ENCODE data around the gene ROM1.
"Not testable (repeated sequence)": the region's sequence is repeated elsewhere in the genome, so short reads cannot be mapped to it uniquely, and the experiment has no call there.

ROM1 gene

DNA sequence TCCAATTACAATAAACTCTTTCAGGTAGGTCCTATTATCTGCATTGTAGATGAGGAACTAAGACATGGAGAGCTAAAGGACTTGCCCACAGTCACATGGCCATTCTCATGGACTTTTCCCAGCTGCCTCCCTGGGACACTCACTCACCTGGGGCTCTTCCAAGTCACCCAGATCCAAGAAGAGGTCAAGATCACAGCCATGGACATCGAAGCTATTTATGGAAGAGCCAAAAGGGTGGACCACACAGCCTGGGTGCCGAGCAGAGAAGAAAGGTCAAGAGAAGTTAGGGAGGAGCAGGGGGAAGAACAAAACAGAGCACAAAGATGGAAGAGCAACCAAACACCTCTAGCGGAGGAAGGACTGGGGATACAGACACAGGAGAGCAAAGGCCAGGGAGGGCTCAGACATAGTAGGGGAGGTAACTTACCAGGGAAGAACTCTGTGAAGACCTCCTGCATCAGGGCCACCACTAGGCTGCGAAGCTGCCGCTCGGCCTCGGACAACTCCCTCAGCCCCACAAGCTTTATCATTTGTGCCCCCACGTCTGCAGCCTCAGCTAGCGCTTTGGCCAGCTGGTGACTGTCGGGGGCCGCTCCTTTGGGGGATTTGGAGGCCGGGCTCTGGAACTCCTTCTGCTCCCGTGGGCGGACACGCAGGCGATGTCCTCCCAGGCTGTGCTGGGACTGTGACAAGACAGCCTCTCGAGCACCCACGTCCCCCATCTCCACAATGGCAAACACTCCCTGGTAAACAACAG, 31.9 kb upstream of the ROM1 start:
- no peak overlapping the region for H3K9ac ChIP-seq (ENCODE audit: low read length)
- no peak overlapping the region for H3K4me2 ChIP-seq (ENCODE audit: low read length)
- peaks cover 12% of the 10 kb centered on the region; the same call in 1 of the 2 replicates for H3K79me2 ChIP-seq (ENCODE audit: low read length)
- no peak overlapping the region for H2AFZ ChIP-seq (ENCODE audit: low read depth, low read length)
- no peak overlapping the region for H3K4me3 ChIP-seq (ENCODE audit: low read length)
- H3K27ac ChIP-seq (ENCODE audit: low read length) = no peak overlapping the region
- TF ChIP-seq, protein P1, sequence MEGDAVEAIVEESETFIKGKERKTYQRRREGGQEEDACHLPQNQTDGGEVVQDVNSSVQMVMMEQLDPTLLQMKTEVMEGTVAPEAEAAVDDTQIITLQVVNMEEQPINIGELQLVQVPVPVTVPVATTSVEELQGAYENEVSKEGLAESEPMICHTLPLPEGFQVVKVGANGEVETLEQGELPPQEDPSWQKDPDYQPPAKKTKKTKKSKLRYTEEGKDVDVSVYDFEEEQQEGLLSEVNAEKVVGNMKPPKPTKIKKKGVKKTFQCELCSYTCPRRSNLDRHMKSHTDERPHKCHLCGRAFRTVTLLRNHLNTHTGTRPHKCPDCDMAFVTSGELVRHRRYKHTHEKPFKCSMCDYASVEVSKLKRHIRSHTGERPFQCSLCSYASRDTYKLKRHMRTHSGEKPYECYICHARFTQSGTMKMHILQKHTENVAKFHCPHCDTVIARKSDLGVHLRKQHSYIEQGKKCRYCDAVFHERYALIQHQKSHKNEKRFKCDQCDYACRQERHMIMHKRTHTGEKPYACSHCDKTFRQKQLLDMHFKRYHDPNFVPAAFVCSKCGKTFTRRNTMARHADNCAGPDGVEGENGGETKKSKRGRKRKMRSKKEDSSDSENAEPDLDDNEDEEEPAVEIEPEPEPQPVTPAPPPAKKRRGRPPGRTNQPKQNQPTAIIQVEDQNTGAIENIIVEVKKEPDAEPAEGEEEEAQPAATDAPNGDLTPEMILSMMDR (IDR thresholded peaks at IDR 0.05; ENCODE audit: low read depth, low read length) = no peak
- TF ChIP-seq EZH2phosphoT487 (IDR thresholded peaks at IDR 0.05; ENCODE audit: low read depth) = no peak
- H4K20me1 ChIP-seq (ENCODE audit: insufficient read depth, low read length) = no peaks in the 10 kb centered on the region
- H3K27me3 ChIP-seq (ENCODE audit: low read depth, low read length) = no peaks in the 10 kb centered on the region
- H3K36me3 ChIP-seq (replicated peaks; ENCODE audit: low read depth, low read length) = peaks cover 55% of the 10 kb centered on the region
- no peaks in the 10 kb centered on the region for H3K4me1 ChIP-seq (ENCODE audit: low read length)
- no peaks in the 10 kb centered on the region for H3K9me3 ChIP-seq (ENCODE audit: insufficient read depth, low read length)

DNA sequence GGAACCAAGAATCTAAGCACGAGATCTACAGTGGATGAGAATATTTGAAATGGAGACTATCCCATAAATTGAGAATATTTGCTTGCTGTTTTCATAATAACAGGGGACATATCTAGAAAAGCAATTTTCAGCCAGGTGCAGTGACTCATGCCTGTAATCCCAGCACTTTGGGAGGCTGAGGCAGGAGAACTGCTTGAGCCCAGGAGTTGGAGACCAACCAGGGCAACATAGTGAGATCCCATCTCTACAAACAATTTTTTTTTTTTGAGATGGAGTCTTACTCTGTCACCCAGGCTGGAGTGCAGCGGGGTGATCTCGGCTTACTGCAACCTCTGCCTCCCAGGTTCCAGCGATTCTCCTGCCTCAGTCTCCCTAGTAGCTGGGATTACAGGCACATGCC, 31.3 kb upstream of the ROM1 start:
- not testable (repeated sequence) for H3K27ac ChIP-seq (ENCODE audit: low read length); H2AFZ ChIP-seq (ENCODE audit: low read depth, low read length); H3K9ac ChIP-seq (ENCODE audit: low read length); H4K20me1 ChIP-seq (ENCODE audit: insufficient read depth, low read length); H3K9me3 ChIP-seq (ENCODE audit: insufficient read depth, low read length); H3K4me1 ChIP-seq (ENCODE audit: low read length); H3K4me3 ChIP-seq (ENCODE audit: low read length); H3K27me3 ChIP-seq (ENCODE audit: low read depth, low read length); H3K4me2 ChIP-seq (ENCODE audit: low read length)
- Histone ChIP-seq H3K79me2 (ENCODE audit: low read length) (peaks cover 12% of the 10 kb centered on the region; the same call in 1 of the 2 replicates), H3K36me3 (replicated peaks; ENCODE audit: low read depth, low read length) (peaks cover 52% of the 10 kb centered on the region)

DNA sequence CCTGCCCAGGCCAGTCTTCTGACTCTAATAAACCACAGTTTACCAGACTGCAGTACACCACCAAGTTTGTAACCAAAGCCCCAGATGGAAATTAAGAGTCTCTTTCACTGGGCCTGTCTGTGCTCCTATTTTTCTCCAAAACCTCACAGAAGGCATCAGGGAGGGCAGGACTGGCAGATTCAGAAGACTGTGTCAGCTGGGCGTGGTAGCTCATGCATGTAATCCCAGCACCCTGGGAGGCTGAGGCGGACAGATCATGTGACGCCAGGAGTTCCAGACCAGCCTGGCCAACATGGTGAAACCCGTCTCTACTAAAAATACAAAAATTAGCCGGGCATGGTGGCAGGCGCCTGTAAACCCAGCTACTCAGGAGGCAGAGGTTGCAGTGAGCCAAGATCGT, 27.7 kb upstream of the ROM1 start:
- not testable (repeated sequence) for H3K4me1 ChIP-seq (ENCODE audit: low read length); H3K27me3 ChIP-seq (ENCODE audit: low read depth, low read length); H3K9ac ChIP-seq (ENCODE audit: low read length); H3K9me3 ChIP-seq (ENCODE audit: insufficient read depth, low read length); H2AFZ ChIP-seq (ENCODE audit: low read depth, low read length); H3K4me2 ChIP-seq (ENCODE audit: low read length); H4K20me1 ChIP-seq (ENCODE audit: insufficient read depth, low read length); H3K27ac ChIP-seq (ENCODE audit: low read length); H3K4me3 ChIP-seq (ENCODE audit: low read length)
- Histone ChIP-seq H3K36me3 (replicated peaks; ENCODE audit: low read depth, low read length) (peaks cover 44% of the 10 kb centered on the region), H3K79me2 (ENCODE audit: low read length) (peaks cover 33% of the 10 kb centered on the region)

DNA sequence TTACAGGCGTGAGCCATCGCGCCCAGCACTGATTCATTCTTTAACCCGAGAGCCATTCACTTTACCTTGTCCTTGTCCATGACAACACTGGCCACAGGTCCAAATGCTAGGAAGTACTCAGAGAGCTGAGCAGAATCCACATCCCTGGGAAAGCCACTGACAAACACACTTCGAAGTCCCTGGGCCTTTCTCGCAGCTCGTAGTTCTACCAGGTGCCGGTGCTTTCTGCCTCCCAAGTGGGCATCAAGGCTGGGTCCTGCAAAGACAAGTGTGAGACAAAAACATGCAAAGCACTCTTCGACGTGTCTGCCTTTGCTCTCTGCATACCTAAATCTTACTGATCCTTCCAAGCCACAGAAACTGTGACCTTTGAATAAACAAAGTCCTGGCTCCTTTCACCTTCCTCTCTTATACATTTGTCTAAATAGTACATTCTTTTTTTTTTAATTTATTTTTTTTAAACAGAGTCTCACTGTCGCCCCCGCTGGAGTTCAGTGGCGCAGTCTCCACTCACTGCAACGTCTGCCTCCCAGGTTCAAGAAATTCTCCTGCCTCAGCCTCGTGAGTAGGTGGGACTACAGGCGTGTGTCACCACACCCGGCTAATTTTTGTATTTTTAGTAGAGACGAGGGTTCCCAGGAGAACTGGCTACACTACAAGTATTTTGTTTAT, 24.0 kb upstream of the ROM1 start:
- TF ChIP-seq, protein P1 (IDR thresholded peaks at IDR 0.05; ENCODE audit: low read depth, low read length) = peak; percentile 34; the same call in 1 of the 2 replicates
- TF ChIP-seq EZH2phosphoT487 (IDR thresholded peaks at IDR 0.05; ENCODE audit: low read depth) = no peak
- no peak overlapping the region for H3K27ac ChIP-seq (ENCODE audit: low read length)
- no peak overlapping the region for H2AFZ ChIP-seq (ENCODE audit: low read depth, low read length)
- peaks cover 23% of the 10 kb centered on the region for H3K4me1 ChIP-seq (ENCODE audit: low read length)
- H3K36me3 ChIP-seq (replicated peaks; ENCODE audit: low read depth, low read length) = peaks cover 31% of the 10 kb centered on the region
- peaks cover 43% of the 10 kb centered on the region for H3K79me2 ChIP-seq (ENCODE audit: low read length)
- H3K4me2 ChIP-seq (ENCODE audit: low read length) = no peak overlapping the region
- no peaks in the 10 kb centered on the region for H4K20me1 ChIP-seq (ENCODE audit: insufficient read depth, low read length)
- H3K9me3 ChIP-seq (ENCODE audit: insufficient read depth, low read length) = no peaks in the 10 kb centered on the region
- no peak overlapping the region for H3K9ac ChIP-seq (ENCODE audit: low read length)
- no peak overlapping the region for H3K4me3 ChIP-seq (ENCODE audit: low read length)
- no peaks in the 10 kb centered on the region for H3K27me3 ChIP-seq (ENCODE audit: low read depth, low read length)

All from OCI-LY3 (cell line).